ENCODE results near the gene MORN1.

MORN1 gene

GRCh38 chr1:2349806-2350205 is 41.5 kb downstream of the MORN1 start:
- no peak for DNase-seq

- DNase-seq, result no peak
These were observed 42.7 kb downstream of the MORN1 start for GRCh38 chr1:2348346-2349325.

DNA sequence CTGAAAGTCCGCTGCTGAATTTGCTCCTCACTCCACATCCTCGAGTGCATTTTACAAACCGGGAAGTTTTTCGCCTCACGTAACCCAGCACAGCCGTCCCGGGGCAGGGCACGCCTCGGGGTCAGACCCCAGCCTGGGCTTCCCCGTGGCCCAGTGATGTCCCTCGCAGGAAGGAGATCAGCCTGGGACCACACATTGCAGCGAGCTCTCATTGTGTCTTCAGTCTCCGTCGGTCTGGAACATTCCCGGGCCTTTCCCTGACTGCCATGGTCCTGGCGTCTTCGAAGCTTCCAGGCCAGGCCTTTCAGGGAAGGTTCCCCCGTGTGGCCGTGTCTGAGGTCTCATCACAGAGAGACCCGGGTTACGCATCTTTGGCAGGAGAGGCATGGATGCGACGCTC is 43.5 kb downstream of the MORN1 start:
- DNase-seq, result no peak

DNA sequence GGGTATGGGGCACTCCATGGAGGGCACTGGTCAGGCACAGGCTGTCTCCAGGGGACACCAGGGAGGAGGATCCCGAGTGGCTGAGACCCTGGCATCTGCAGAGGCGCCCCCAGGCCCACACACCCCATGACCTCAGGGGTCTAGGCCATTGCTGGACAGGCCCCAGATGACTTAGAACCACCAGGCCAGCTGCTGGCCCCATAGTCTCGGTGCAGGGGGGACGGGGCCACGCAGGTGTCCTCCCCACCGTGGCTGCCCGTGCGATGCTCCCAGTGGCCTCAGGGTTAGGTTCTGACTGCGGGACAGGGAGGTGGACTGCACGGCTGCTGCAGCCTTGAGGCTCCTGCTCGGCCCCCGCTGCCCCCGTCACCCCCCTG is 44.0 kb downstream of the MORN1 start:
- no peak for DNase-seq

GRCh38 chr1:2346691-2347408 is 44.5 kb downstream of the MORN1 start:
- no peak for DNase-seq

DNA sequence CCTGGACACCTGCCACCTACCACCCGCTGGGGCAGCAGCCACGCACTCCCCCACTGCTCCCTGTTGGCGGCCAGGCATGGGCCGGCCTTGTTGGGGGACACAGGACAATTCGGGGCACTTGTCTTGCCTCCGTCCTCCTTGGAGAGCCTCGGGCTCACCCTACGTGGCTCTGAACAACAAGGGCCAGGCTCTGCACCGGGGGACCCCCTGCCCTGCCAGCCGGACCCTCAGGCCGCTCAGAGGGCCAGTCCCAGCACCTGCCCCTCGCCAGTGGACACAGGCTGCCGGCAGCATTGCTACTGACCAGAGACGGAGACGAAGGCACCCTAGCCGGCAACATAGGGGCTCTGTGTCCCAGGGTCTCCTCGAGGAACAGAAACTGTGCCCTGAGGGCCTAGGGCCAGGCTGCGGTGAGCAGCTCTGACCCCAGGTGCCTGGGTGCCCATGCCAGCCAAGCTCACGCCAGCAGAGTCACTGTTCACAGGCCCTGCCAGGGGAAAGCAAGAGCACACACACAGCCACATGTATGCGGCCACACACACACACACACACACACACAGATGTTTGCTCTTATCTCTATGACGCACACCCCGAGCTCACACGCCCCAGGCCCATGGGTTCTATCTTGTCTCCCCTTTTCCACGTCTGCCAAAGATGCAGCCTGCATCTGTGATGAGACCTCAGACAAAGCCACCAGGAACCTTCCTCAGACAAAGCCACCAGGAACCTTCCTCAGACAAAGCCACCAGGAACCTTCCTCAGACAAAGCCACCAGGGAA is 45.9 kb downstream of the MORN1 start:
- DNase-seq, result no peak

GRCh38 chr1:2344744-2345296 is 46.5 kb downstream of the MORN1 start:
- DNase-seq, result no peak

DNA sequence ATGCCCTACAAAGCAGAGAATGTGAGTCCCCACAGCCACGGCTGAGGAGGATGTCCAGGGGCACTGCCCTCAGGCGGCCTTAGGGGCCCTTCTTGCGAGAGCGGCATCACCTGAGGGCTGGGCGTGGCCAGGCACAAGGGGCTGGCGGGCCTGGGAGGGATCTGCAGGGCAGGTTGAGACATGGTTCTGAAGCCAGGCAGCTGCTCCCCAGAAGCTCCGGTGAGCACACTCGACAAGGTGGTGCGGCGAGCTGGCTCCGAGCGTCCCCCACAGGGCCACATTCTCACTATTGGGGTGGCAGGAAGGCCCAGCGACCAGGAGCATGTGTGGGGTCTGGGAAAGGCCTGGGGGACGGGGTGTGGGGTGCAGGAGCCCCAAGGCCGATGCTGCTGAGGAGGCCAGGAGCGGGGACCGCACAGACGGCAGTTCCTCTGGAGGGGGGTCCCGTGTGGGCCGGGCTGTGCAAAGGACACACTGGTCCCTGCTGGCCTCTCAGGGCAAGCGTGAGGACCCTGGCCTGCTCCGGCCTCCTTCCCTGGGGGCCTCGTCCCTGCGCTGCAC is 47.2 kb downstream of the MORN1 start:
- DNase-seq, result peak; percentile 80

GRCh38 chr1:2343023-2343935 is 48.1 kb downstream of the MORN1 start:
- no peak for DNase-seq

- DNase-seq, result no peak
These were observed 48.9 kb downstream of the MORN1 start for GRCh38 chr1:2342384-2343022.

DNA sequence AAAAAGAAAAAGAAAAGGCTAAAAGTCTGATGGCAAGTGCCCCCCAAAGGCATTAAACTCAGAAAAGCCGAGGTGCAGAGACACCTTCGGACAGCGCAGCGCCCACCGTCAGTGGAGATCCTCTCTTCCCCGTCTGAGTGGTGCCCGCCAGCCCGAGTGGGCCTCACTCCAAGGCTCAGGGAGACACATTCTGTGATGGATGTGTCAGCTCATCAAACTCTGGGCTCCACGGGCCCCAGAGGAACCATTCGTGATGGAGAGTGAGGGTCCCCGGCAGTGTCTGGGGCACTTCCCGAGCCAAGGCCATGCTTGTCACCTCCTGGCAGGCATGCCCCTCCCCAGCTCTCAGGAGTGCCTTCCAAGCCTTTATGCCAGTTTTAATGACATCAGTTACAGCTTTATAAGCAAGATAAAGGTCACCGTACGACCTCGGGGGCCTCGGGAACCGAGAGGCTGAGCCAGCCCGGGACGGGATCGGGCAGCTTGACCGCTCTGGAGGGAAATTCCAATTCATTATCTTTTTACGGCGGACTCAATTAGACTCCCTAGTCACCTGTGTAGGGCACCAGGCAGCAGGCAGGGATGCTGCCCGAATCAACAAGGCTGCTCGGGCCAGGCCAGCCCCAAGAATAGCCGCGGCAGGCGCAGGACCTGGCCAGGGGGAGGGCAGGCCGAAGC is 49.5 kb downstream of the MORN1 start:
- DNase-seq, result no peak

DNA sequence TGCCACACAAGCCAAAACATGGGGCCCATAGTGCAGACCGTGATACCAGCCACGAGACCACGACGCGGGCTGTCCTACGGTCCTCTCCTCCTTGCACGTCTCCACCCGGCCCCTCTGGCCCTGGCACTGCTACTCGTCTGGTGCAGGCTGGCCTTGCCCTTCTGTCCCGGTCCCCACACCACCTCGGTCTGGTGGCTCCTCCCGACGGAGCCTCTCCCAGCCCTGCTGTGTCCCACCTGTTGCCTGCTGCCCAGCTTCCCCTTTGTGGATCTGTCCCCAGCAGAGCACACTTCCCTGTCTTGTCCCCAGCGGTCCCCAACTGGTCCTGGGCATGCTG is 50.5 kb downstream of the MORN1 start:
- no peak for DNase-seq

GRCh38 chr1:2340086-2340917 is 51.1 kb downstream of the MORN1 start:
- no peak for DNase-seq

DNA sequence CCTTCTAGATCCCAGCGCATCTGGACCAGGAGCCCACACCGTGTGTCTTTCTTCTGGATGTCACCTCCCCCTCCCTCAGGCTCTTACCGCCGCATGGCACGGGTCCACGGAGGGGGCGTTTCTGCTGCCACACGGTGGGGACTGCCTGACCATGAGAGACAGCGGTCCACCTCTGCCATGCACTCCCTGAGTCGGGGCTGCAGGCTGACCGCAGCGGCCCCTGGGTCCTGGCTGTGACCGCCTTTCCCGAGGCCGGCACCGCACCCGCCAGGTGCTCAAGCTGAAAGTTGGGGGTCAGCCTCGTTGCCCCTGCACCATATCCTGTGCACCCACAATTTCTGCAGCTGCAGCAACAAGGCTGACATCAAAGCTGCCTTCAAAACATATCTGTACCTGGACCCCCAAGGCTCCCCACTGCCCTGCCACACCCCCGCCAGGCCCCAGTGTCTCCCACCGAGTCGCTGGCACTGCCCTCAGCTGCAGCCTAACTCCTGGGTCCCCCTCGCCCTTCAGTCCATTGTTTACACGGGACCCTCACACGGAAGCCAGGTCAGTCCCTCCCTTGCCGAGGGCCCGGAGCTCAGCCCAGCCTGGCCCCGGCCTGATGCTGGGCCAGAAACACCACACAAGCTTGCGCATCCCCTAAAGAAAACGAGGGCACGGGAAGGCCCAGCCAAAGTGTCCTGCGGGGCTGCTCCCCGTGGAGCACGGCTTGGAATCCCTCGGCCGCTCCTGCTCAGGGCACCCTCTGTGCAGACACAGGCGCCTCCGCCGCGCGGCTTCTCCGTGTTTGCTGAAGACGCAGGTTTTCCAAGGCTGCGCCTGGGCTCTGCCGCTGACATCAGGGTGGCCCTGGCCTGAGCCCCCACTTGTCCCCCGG is 51.9 kb downstream of the MORN1 start:
- no peak for DNase-seq

- no peak for DNase-seq
These were observed 53.9 kb downstream of the MORN1 start for GRCh38 chr1:2337501-2337900.

DNA sequence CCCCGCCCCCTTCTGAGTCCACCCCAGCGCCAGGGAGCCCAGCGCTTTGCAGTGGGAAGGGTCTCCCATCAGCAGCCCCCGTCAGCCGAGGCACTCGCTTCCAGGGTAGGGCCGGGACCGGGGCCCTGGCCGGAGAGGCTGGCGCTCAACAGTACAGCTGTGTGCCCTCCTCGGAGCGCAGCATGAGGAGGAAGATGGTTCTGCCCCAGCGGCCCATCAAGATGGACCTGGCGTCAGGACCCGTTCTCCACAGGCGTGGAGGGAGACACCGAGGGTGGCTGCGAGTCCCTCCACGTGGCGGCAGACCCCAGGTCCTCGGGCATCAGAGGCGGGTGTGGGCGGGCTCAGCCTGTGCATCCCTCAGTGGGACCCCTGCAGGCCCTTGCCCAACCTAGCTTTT is 54.3 kb downstream of the MORN1 start:
- DNase-seq, result no peak

DNA sequence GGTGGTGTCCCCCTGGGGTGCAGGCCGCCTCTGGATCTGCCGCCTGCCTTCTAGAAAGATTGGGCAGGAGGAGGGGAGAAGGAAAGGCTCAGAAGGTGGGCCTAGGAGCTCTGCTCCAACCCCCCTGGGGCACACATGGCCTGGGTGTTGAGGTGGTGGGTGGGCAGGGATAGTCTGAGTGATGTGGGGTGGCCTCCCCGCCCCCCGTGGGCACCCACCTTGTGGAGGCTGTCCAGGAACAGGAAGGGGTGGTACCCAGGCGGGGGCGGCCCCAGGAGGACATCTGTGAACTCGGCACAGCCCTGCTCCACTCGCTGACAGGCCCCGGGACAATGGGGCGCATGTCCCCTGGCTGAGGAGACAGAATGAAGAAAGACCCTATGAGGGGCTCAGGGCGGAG is 54.9 kb downstream of the MORN1 start:
- no peak for DNase-seq

- DNase-seq, result peak; percentile 84
These were observed 55.5 kb downstream of the MORN1 start for GRCh38 chr1:2335721-2336455.
